Endodermal cell (in vitro differentiated cells): ENCODE measurements around the gene NR4A3. TPM values are rescaled to one million over a fixed set of nuclear protein-coding genes. Genes with fewer than 3 reads are reported as not detected.

Experiments used
- DNase-seq: peaks from one replicate; pipeline ENCODE4 v3.0.0-alpha.2; 2017
- H3K27ac ChIP-seq: 2 replicates; pipeline ENCODE4 v1.5.1; 2013; ENCODE audit warnings: mild to moderate bottlenecking, low read depth, low read length, moderate library complexity
- H3K27me3 ChIP-seq: 2 replicates; pipeline ENCODE4 v1.6.1; 2013; ENCODE audit warnings: mild to moderate bottlenecking, low read length, moderate library complexity; ENCODE audit not compliant: insufficient read depth, control insufficient read depth, poor library complexity, severe bottlenecking
- H3K36me3 ChIP-seq: 2 replicates; pipeline ENCODE4 v1.7.0; 2013; ENCODE audit warnings: mild to moderate bottlenecking, low read length, moderate library complexity; ENCODE audit not compliant: control insufficient read depth, insufficient read depth
- H3K4me1 ChIP-seq: one replicate; pipeline ENCODE4 v1.7.0; 2013; ENCODE audit warnings: low read length; ENCODE audit not compliant: control insufficient read depth, insufficient read depth
- H3K4me3 ChIP-seq: 2 replicates; pipeline ENCODE4 v1.5.1; 2013; ENCODE audit warnings: mild to moderate bottlenecking, low read length, moderate library complexity
- H3K9ac ChIP-seq: 2 replicates; pipeline ENCODE4 v1.6.1; 2013; ENCODE audit warnings: mild to moderate bottlenecking, low read length, moderate library complexity; ENCODE audit not compliant: poor library complexity, severe bottlenecking; ENCODE audit errors: extremely low read depth
- H3K9me3 ChIP-seq: 2 replicates; pipeline ENCODE4 v1.6.1; 2013; ENCODE audit warnings: mild to moderate bottlenecking, low read length, moderate library complexity; ENCODE audit not compliant: control insufficient read depth
- H3K27ac Mint-ChIP-seq: 2 replicates; pipeline ENCODE4 v1.8.0; 2020; ENCODE audit warnings: mixed read lengths
- H3K27me3 Mint-ChIP-seq: 2 replicates; pipeline ENCODE4 v1.8.0; 2021; ENCODE audit warnings: mild to moderate bottlenecking, mixed read lengths; ENCODE audit not compliant: insufficient read depth
- H3K36me3 Mint-ChIP-seq: 2 replicates; pipeline ENCODE4 v1.8.0; 2020; ENCODE audit warnings: low read depth, mixed read lengths
- H3K4me1 Mint-ChIP-seq: 2 replicates; pipeline ENCODE4 v1.8.0; 2020; ENCODE audit warnings: mixed read lengths
- H3K4me3 Mint-ChIP-seq: 2 replicates; pipeline ENCODE4 v1.8.0; 2020; ENCODE audit warnings: mild to moderate bottlenecking, moderate library complexity, mixed read lengths
- H3K9me3 Mint-ChIP-seq: 2 replicates; pipeline ENCODE4 v1.8.0; 2020; ENCODE audit warnings: mild to moderate bottlenecking, mixed read lengths
- WGBS, 2 experiments: methylation state at CpG; one replicate each; pipeline versions ENCODE4 v1.1.5 to v1.1.7; 2013; ENCODE audit warnings: missing lambda C conversion rate in 2 of 2, mixed read lengths in 1 of 2; ENCODE audit not compliant: insufficient coverage in 1 of 2, insufficient read length in 1 of 2; 5-methylcytosine and 5-hydroxymethylcytosine counted together
- total RNA-seq, 2 donors: library from RNA; stranded (reverse); fragmentation: NEBNext Ultra II Directional in 1 of 2; extraction: Animal tissue kit (Norgen Biotek cat#: 25700) in 1 of 2; gene quantifications; 2 replicates in 1 of 2; 3 replicates in 1 of 2; pipeline ENCODE4 v1.2.1, GENCODE V29; 2021
- TF ChIP-seq, protein P1 (sequence below): fragments of 200-600 bp; sonication (generic); conservative IDR thresholded peaks from 2 replicates; pipeline ENCODE4 v1.5.0; 2021; ENCODE audit warnings: antibody characterized with exemption, mild to moderate bottlenecking

The NR4A3 gene
- total RNA-seq, 2 donors from 2014 or later, result 0.37 to 0.75 TPM

DNA sequence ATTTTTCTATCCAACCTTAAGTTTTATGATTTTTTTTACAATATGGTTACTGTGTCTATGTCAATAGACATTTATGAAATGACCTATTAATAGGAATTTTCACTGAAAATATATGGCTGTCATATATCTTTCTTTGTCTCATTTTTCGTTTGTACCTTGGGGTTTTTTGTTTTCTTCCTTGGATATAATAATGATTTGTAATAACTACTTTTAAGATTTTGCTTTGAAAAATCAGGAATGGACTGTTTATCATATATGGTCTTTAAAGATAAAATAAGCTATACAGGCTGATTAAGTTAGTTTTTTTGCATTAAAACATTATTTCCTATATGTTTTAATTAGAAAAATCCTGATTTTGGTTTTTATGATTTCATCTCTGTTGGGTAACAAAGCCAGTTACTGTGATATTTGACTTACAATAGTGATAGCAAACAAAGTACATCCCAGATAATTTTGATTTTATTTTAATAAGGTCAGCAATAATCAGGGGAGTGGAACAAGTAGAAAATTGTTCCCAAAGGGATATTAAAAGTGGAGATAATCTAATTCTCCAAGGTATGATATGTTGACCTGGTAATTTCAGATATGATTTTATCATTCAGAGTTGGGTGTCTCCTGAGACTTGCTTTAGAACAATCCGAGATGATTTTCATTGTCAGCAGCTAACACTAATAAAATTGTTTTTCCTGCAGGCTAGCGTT, 10.3 kb downstream of the NR4A3 start:
- Histone ChIP-seq H3K36me3 (no peaks in the 10 kb centered on the region), H3K27ac (no peak overlapping the region), H3K9me3 (no peaks in the 10 kb centered on the region), H3K9ac (no peak overlapping the region), H3K27me3 (peaks cover 53% of the 10 kb centered on the region), H3K4me3 (no peak overlapping the region), H3K4me1 (peaks cover 7% of the 10 kb centered on the region)
- no peak for DNase-seq
- Mint-ChIP-seq H3K27ac (no peak overlapping the region), H3K27me3 (peaks cover 50% of the 10 kb centered on the region), H3K36me3 (no peaks in the 10 kb centered on the region), H3K9me3 (no peaks in the 10 kb centered on the region), H3K4me1 (peaks cover 26% of the 10 kb centered on the region), H3K4me3 (no peak overlapping the region)
- 94 to 96% methylated on average over 2 of the region's 3 CpGs for WGBS, 2 experiments
- TF ChIP-seq, protein P1, sequence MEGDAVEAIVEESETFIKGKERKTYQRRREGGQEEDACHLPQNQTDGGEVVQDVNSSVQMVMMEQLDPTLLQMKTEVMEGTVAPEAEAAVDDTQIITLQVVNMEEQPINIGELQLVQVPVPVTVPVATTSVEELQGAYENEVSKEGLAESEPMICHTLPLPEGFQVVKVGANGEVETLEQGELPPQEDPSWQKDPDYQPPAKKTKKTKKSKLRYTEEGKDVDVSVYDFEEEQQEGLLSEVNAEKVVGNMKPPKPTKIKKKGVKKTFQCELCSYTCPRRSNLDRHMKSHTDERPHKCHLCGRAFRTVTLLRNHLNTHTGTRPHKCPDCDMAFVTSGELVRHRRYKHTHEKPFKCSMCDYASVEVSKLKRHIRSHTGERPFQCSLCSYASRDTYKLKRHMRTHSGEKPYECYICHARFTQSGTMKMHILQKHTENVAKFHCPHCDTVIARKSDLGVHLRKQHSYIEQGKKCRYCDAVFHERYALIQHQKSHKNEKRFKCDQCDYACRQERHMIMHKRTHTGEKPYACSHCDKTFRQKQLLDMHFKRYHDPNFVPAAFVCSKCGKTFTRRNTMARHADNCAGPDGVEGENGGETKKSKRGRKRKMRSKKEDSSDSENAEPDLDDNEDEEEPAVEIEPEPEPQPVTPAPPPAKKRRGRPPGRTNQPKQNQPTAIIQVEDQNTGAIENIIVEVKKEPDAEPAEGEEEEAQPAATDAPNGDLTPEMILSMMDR, result no peak

DNA sequence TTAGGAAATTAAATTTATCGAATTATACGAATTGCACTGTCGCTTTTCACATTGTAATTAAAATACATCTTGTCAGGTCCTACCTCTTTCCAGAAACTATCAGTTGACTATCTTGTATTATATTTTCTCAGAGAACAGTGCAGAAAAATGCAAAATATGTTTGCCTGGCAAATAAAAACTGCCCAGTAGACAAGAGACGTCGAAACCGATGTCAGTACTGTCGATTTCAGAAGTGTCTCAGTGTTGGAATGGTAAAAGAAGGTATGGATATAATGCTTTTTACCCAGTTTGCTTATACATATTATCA, 10.8 kb downstream of the NR4A3 start:
- Mint-ChIP-seq H3K27ac (no peak overlapping the region), H3K27me3 (peaks cover 45% of the 10 kb centered on the region), H3K4me1 (peaks cover 26% of the 10 kb centered on the region), H3K9me3 (no peaks in the 10 kb centered on the region), H3K4me3 (no peak overlapping the region), H3K36me3 (no peaks in the 10 kb centered on the region)
- Histone ChIP-seq H3K36me3 (no peaks in the 10 kb centered on the region), H3K4me3 (no peak overlapping the region), H3K27me3 (peaks cover 48% of the 10 kb centered on the region), H3K27ac (no peak overlapping the region), H3K9ac (no peak overlapping the region), H3K9me3 (no peaks in the 10 kb centered on the region), H3K4me1 (peaks cover 7% of the 10 kb centered on the region)
- TF ChIP-seq, protein P1, result no peak
- WGBS, 2 experiments, result 92 to 94% methylated on average over 6 to 7 of the region's 7 CpGs
- no peak for DNase-seq

DNA sequence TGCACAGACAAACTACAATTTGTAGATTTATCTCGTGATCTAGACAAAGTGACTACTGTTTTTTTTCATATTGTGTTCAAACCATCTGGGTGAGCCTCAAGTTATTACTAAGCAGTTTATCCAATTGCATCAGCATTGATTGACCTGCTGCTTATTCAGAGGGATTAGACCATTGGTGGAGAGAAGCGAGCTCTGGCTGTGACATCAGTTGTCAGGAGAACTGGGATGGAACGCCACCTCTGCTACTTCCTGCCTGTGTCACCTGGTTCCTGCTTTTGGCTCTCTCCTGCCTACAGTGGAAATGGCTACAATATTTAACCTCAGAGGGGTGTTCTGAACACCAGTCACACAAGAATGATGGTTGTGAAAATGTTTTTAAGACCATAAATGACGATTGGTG, 12.1 kb downstream of the NR4A3 start:
- Mint-ChIP-seq H3K27me3 (peaks cover 36% of the 10 kb centered on the region), H3K36me3 (no peaks in the 10 kb centered on the region), H3K27ac (no peak overlapping the region), H3K4me3 (no peak overlapping the region), H3K4me1 (peaks cover 35% of the 10 kb centered on the region), H3K9me3 (no peaks in the 10 kb centered on the region)
- no peaks in the 10 kb centered on the region for H3K9me3 ChIP-seq
- H3K27me3 ChIP-seq, result peaks cover 35% of the 10 kb centered on the region
- no peak overlapping the region for H3K27ac ChIP-seq
- WGBS, 2 experiments, result 91% methylated on average over 3 of the region's 4 CpGs
- TF ChIP-seq, protein P1, result no peak
- H3K36me3 ChIP-seq, result no peaks in the 10 kb centered on the region
- H3K4me3 ChIP-seq, result no peak overlapping the region
- no peak overlapping the region for H3K9ac ChIP-seq
- DNase-seq, result no peak
- H3K4me1 ChIP-seq, result peaks cover 17% of the 10 kb centered on the region
